ENCODE data around the gene FOXR1. TPM values are rescaled to one million over a fixed set of nuclear protein-coding genes. Genes with fewer than 3 reads are reported as not detected.

The FOXR1 gene
- total RNA-seq, 4 donors from 2014 or later: not detected

DNA sequence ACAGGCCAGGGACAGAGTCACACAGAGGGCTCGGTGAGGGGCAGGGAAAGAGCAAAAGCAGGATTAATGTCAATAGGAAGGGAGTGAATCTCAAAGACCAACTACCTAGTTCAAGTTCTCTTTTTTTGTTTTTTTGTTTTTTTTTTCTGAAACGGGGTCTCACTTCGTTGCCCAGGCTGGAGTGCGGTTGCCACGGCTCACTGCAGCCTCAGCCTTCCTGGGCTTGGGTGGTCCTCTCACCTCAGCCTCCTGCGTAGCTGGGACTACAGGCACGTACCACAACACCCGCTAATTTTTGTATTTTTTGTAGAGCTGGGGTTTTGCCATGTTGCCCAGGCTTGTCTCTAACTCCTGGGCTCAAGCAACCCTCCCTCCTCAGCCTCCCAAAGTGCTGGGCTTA is 36.2 kb upstream of the FOXR1 start:
- Histone ChIP-seq H3K9me3 (no peaks in the 10 kb centered on the region), H3K36me3 (no peaks in the 10 kb centered on the region), H3K4me1 (peaks cover 8 to 22% (median 19%) of the 10 kb centered on the region in 4 donors), H3K27ac (replicated peaks in 1 of 4) (no peak overlapping the region), H3K4me3 (no peak overlapping the region), H3K27me3 (peaks cover 0 to 3% (median 0%) of the 10 kb centered on the region in 4 donors)
- DNase-seq (ENCODE audit: extremely low spot score): no peak
- no peak for TF ChIP-seq POLR2A (IDR thresholded peaks at IDR 0.05; ENCODE audit: low read depth)
- WGBS: 85% methylated on average over 8 of the region's 8 CpGs
- intact Hi-C loops (cut with DNase I): no loop called here

DNA sequence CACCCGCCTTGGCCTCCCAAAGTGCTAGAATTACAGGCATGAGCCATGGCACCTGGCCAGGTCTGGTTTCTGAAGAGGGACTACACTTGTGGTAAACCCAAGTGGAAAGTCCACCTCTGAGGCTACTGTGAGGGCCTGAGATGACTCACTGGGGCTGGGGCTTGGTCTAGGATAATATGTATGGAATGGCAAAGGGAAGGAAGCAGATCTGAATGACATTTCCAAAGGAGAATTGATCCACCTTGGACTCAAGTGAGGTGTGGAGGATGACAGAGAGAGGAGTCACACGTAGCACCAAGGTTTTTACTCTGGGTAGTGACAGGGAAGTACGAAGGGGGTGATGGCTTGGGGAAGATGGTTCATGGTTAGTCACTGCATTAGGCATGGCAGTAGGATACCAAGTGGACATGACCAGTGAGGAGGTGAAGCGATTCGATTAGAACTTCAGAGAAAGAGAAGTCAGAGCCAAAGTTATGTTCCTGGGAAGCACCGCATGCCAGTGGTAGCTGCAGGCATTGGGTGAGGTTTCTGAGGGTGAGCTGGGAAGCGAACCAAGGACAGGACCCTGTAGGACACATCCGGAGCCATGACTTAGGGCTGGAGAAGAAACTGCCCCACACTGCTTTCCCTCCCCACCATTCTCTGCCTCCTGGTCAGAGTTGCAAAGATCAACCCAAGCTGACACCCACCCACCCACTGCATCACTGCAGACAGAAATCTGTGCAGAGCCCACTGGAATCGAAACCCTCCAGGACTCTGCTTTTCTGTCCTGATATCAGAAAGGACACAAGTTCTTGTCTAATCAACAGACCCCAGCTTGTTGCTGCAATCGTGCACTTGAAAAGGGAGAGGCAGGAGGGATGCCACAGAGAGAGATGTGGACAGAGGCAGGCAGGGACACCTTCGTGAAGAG is 32.8 kb upstream of the FOXR1 start:
- intact Hi-C loops (cut with DNase I): no loop called here
- DNase-seq (ENCODE audit: extremely low spot score): no peak
- H3K27me3 ChIP-seq: peaks cover 0 to 7% (median 0%) of the 10 kb centered on the region in 4 donors
- no peaks in the 10 kb centered on the region for H3K36me3 ChIP-seq
- WGBS: 73% methylated on average over 11 of the region's 11 CpGs
- H3K4me3 ChIP-seq: no peak overlapping the region
- TF ChIP-seq POLR2A (IDR thresholded peaks at IDR 0.05; ENCODE audit: low read depth) (no peak), POLR2AphosphoS5 (IDR thresholded peaks at IDR 0.05) (no peak), EP300 (IDR thresholded peaks at IDR 0.05) (no peak)
- TF ChIP-seq, protein P1, sequence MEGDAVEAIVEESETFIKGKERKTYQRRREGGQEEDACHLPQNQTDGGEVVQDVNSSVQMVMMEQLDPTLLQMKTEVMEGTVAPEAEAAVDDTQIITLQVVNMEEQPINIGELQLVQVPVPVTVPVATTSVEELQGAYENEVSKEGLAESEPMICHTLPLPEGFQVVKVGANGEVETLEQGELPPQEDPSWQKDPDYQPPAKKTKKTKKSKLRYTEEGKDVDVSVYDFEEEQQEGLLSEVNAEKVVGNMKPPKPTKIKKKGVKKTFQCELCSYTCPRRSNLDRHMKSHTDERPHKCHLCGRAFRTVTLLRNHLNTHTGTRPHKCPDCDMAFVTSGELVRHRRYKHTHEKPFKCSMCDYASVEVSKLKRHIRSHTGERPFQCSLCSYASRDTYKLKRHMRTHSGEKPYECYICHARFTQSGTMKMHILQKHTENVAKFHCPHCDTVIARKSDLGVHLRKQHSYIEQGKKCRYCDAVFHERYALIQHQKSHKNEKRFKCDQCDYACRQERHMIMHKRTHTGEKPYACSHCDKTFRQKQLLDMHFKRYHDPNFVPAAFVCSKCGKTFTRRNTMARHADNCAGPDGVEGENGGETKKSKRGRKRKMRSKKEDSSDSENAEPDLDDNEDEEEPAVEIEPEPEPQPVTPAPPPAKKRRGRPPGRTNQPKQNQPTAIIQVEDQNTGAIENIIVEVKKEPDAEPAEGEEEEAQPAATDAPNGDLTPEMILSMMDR (IDR thresholded peaks at IDR 0.05): no peak
- H3K27ac ChIP-seq (replicated peaks in 1 of 4): no peak overlapping the region
- no peaks in the 10 kb centered on the region for H3K9me3 ChIP-seq
- peaks cover 0 to 6% (median 6%) of the 10 kb centered on the region in 4 donors for H3K4me1 ChIP-seq

DNA sequence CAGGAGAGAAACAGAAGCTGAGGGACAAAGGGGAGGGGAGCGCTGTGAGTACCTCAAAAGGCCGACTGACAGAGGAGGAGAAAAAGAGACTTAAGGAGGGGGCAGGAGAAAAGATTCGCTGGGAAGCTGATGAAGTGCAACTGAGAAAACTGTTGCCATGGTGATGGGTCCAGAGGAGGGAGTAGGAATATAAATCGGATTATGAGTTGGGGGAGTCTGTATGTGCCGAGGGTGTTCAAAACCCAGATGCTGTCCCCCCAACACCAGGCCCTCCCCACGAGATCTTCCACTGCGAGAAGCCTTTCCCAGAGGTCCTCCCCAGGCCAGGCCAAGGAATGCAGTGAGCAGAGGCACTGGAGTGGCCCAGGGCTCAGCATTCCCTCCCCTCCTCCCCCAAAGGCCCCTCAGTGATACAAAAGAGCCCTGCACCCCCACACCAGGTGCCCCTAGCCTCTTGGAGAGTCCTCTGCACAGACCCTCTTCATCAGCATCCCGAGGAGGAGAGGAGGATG is 32.1 kb upstream of the FOXR1 start:
- H3K36me3 ChIP-seq: no peaks in the 10 kb centered on the region
- H3K4me1 ChIP-seq: no peaks in the 10 kb centered on the region
- DNase-seq (ENCODE audit: extremely low spot score): no peak
- H3K4me3 ChIP-seq: no peak overlapping the region
- TF ChIP-seq POLR2A (IDR thresholded peaks at IDR 0.05; ENCODE audit: low read depth) (no peak), POLR2AphosphoS5 (IDR thresholded peaks at IDR 0.05) (no peak), EP300 (IDR thresholded peaks at IDR 0.05) (no peak)
- TF ChIP-seq, protein P1 (IDR thresholded peaks at IDR 0.05): no peak
- 64% methylated on average over 7 of the region's 8 CpGs for WGBS
- intact Hi-C loops (cut with DNase I): no loop called here
- H3K27ac ChIP-seq (replicated peaks in 1 of 4): no peak overlapping the region
- peaks cover 0 to 7% (median 0%) of the 10 kb centered on the region in 4 donors for H3K27me3 ChIP-seq
- H3K9me3 ChIP-seq: no peaks in the 10 kb centered on the region

DNA sequence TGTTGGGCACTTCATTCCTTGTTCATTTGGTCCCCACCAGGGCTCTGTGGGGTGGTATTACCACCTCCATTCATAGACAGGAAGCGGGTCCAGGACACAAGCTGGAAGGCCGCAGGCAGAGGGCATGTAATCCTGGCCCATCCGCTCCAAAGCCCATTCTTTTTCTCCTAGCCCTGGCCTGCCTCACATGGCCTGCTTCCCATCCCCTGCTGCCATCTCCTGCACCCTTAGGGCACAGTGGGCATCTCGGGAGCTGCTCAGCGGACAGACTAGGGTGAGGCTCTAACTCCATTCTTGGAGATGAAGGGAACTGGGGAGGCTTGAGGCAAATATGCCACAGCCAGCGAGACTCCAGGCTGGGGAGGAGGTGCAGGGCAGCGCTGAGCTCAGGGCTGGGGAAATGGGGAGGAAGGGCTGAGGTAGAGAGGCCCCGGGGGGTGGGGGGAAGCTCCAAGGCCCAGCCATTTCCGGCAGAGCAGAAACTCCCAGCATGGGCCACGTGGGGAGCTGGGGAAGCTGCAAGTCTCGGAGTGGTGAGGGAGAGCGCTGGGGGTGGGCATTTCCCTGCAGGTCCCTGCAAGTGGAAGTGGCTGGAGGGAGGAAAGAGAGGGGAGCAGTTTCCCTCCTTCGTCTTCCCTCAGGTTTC is 31.5 kb upstream of the FOXR1 start:
- Histone ChIP-seq H3K9me3 (no peaks in the 10 kb centered on the region), H3K27me3 (peaks cover 0 to 7% (median 0%) of the 10 kb centered on the region in 4 donors), H3K4me3 (no peak overlapping the region), H3K27ac (replicated peaks in 1 of 4) (no peak overlapping the region), H3K36me3 (no peaks in the 10 kb centered on the region), H3K4me1 (no peaks in the 10 kb centered on the region)
- intact Hi-C loops (cut with DNase I): loop anchor here (5.0 kb wide), 1 partner anchor 38 kb away; no protein-coding TSS in a partner anchor
- no peak for DNase-seq (ENCODE audit: extremely low spot score)
- WGBS: 50% methylated on average over 9 of the region's 13 CpGs
- TF ChIP-seq POLR2AphosphoS5 (IDR thresholded peaks at IDR 0.05): no peak
- no peak for TF ChIP-seq POLR2A (IDR thresholded peaks at IDR 0.05; ENCODE audit: low read depth)
- TF ChIP-seq, protein P1 (IDR thresholded peaks at IDR 0.05): no peak
- TF ChIP-seq EP300 (IDR thresholded peaks at IDR 0.05): no peak

DNA sequence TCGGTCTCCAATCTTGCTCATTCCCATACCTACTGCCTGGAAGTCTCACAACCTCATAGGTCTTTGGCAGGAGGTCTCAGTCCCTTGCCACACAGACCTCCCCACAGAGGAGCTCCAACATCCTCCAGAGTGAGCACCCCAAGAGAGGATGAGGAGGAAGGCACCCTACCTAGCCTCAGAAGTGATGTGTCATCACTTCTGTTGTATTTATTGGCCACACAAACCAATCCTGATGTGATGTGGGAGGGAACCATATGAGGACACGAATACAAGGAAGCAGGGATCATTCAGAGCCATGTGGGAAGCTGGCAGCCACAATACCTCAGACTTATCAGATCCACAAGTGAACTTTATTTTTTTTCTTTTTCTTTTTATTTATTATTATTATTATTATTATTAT is 24.5 kb upstream of the FOXR1 start:
- intact Hi-C loops (cut with DNase I): no loop called here
- Histone ChIP-seq H3K27me3 (no peaks in the 10 kb centered on the region), H3K4me3 (no peak overlapping the region), H3K9me3 (no peaks in the 10 kb centered on the region), H3K4me1 (no peaks in the 10 kb centered on the region), H3K27ac (replicated peaks in 1 of 4) (no peak overlapping the region), H3K36me3 (no peaks in the 10 kb centered on the region)
- TF ChIP-seq POLR2A (IDR thresholded peaks at IDR 0.05; ENCODE audit: low read depth): no peak
- TF ChIP-seq, protein P1 (IDR thresholded peaks at IDR 0.05): no peak
- TF ChIP-seq EP300 (IDR thresholded peaks at IDR 0.05): no peak
- no peak for TF ChIP-seq POLR2AphosphoS5 (IDR thresholded peaks at IDR 0.05)
- no peak for DNase-seq (ENCODE audit: extremely low spot score)
- WGBS: 58% methylated on average over 1 of the region's 2 CpGs
